Left lobe of liver (tissue), 2 donors: Measurements from ENCODE around the gene DNAJB12. TPM values are rescaled to one million over a fixed set of nuclear protein-coding genes. Genes with fewer than 3 reads are reported as not detected.
"Not testable (repeated sequence)": the region's sequence is repeated elsewhere in the genome, so short reads cannot be mapped to it uniquely, and the experiment has no call there.

Experiments
- ATAC-seq: fragments of 200-7000 bp; cut with Tn5 transposase; one replicate; pipeline ENCODE4 v1.9.1; 2020; ENCODE audit warnings: mild to moderate bottlenecking, moderate library complexity
- DNase-seq: peaks from one replicate; pipeline ENCODE4 v3.0.0-alpha.2; 2020; ENCODE audit warnings: low spot score
- total RNA-seq: library from RNA; stranded (reverse); gene quantifications from one replicate; pipeline ENCODE4 v1.2.1, GENCODE V29; 2021
- donor health status: DM: no; HTN: no; CAD: no; lungs with moderate emphysema.
- donor health status: DM: no; HTN: yes; CAD: no.

The DNAJB12 gene
- total RNA-seq, 1 donor from 2014 or later, result 20.4 TPM

- ATAC-seq (no peak), DNase-seq (no peak)
Observed at GRCh38 chr10:72332423-72333111, 22.2 kb downstream of the DNAJB12 start.

- DNase-seq (peak; percentile 95), ATAC-seq (peak; percentile 62)
Observed at GRCh38 chr10:72331575-72332422, 22.9 kb downstream of the DNAJB12 start.

- DNase-seq (no peak), ATAC-seq (no peak)
Observed at GRCh38 chr10:72330069-72330426, 24.7 kb downstream of the DNAJB12 start.

GRCh38 chr10:72329290-72330068, 25.2 kb downstream of the DNAJB12 start:
- DNase-seq (peak; percentile 55), ATAC-seq (no peak)

GRCh38 chr10:72328829-72329204, 25.9 kb downstream of the DNAJB12 start:
- DNase-seq (peak; percentile 47), ATAC-seq (no peak)

GRCh38 chr10:72328045-72328828, 26.5 kb downstream of the DNAJB12 start:
- peak; percentile 95 for DNase-seq
- ATAC-seq, result peak; percentile 67

- not testable (repeated sequence) for DNase-seq, ATAC-seq
Observed at GRCh38 chr10:72326665-72327603, 27.8 kb downstream of the DNAJB12 start.

- DNase-seq (peak; percentile 55), ATAC-seq (peak; percentile 3)
Observed at GRCh38 chr10:72325243-72326175, 29.2 kb downstream of the DNAJB12 start.

GRCh38 chr10:72323771-72324191, 30.9 kb downstream of the DNAJB12 start:
- ATAC-seq (no peak), DNase-seq (peak; percentile 51)

GRCh38 chr10:72323108-72323749, 31.5 kb downstream of the DNAJB12 start:
- ATAC-seq (no peak), DNase-seq (no peak)

- DNase-seq (no peak), ATAC-seq (no peak)
Observed at GRCh38 chr10:72322280-72323058, 32.2 kb downstream of the DNAJB12 start.

GRCh38 chr10:72322030-72322279, 32.8 kb downstream of the DNAJB12 start:
- DNase-seq (no peak), ATAC-seq (no peak)

GRCh38 chr10:72321248-72322029, 33.3 kb downstream of the DNAJB12 start:
- DNase-seq, result no peak
- ATAC-seq, result no peak

- ATAC-seq, result peak; percentile 9
- peak; percentile 56 for DNase-seq
Observed at GRCh38 chr10:72320676-72321247, 34.0 kb downstream of the DNAJB12 start.

- DNase-seq (peak; percentile 98), ATAC-seq (peak; percentile 74)
Observed at GRCh38 chr10:72319416-72320254, 35.1 kb downstream of the DNAJB12 start.
